Activated CD8-positive, alpha-beta T cell treated with anti-CD3 and anti-CD28 coated beads for 36 hours (primary cell): ENCODE data around the gene SNPH. TPM values are rescaled to one million over a fixed set of nuclear protein-coding genes. Genes with fewer than 3 reads are reported as not detected.

Experiments used
- ATAC-seq: fragments of 200-7000 bp; cut with Tn5 transposase; one replicate; pipeline ENCODE4 v1.10.0; 2021; ENCODE audit warnings: mild to moderate bottlenecking, moderate library complexity
- CTCF ChIA-PET: fragments of 350-600 bp; sonication (Branson Sonifier 250); formaldehyde crosslinking; loops from one replicate; lab custom pipeline; 2021; ENCODE audit warnings: antibody characterized with exemption; lab: Charles Lee
- POLR2A ChIA-PET: fragments of 350-600 bp; sonication (Branson Sonifier 250); formaldehyde crosslinking; loops from one replicate; lab custom pipeline; 2021; ENCODE audit warnings: antibody characterized with exemption; lab: Charles Lee
- DNase-seq: peaks from one replicate; pipeline ENCODE4 v3.0.0-alpha.2; 2020
- H3K27ac Mint-ChIP-seq: one replicate; pipeline ENCODE4 v1.8.0; 2021; ENCODE audit warnings: mild to moderate bottlenecking, mixed read lengths
- H3K27me3 Mint-ChIP-seq: one replicate; pipeline ENCODE4 v1.8.0; 2021; ENCODE audit warnings: mixed read lengths
- H3K36me3 Mint-ChIP-seq: one replicate; pipeline ENCODE4 v1.8.0; 2021; ENCODE audit warnings: low read depth, mixed read lengths
- H3K4me1 Mint-ChIP-seq: one replicate; pipeline ENCODE4 v1.8.0; 2021; ENCODE audit warnings: low read depth, mixed read lengths
- H3K4me3 Mint-ChIP-seq: one replicate; pipeline ENCODE4 v1.8.0; 2021; ENCODE audit warnings: mild to moderate bottlenecking, moderate library complexity, mixed read lengths
- H3K9me3 Mint-ChIP-seq: one replicate; pipeline ENCODE4 v1.8.0; 2021; ENCODE audit warnings: mixed read lengths
- intact Hi-C: fragments of 100-400 bp; cut with micrococcal nuclease; formaldehyde crosslinking; loops from one replicate; pipeline ENCODE4 v1.10.0; 2022
- total RNA-seq, 2 experiments: library from RNA; stranded (reverse); gene quantifications; one replicate each; pipeline ENCODE4 v1.2.3, GENCODE V29; 2021
- TF ChIP-seq, protein P1 (sequence below): fragments of 200-600 bp; IDR thresholded peaks from one replicate; pipeline ENCODE4 v1.8.0; 2022; ENCODE audit warnings: antibody characterized with exemption, mild to moderate bottlenecking

The SNPH gene
- total RNA-seq, 2 experiments from 2014 or later: 3.7 to 4.1 TPM

DNA sequence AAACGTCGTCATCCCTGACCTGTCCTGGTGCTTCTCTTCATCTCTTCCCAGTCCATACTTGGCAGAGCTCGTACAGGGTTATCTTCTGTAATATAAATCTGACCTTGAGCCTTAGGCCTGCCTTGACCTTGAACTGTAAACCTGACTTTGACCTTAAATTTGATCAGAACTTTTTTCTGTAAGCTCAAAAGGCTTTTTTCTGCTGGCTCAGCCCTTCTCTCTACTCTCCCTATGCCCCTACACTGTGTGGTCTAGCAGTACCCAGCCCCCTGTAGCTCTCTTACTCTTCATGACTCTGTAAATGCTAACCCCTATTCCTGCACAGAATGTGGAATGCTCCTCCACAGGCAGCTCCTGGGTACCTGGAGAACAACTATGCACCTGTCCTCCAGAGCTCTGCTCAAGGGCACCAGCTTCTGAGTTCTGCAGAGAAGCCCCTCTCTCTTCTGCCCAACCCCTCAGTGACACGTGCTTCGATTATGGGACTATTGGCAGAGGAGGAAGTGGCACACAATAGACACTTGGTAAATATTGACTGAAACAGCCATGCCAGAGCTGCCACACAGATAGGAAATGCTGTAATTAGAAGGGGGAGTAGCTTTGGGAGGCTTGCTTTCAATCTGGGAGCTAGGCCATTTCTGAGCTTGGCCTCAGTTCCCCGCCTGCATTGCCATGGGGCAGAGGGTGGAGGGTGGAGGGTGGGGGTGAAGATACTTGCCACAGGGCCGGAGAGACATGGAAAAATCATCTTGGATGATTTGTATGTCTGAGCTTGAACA, 15.4 kb downstream of the SNPH start:
- H3K27ac Mint-ChIP-seq: peak overlapping the region; percentile 52
- H3K4me3 Mint-ChIP-seq: no peak overlapping the region
- ChIA-PET CTCF (interaction anchor here (0.7 to 3.1 kb wide), 6 partner anchors 8 to 68 kb away, joined by 3 to 12 read pairs (median 5); partner anchors contain the start of gene SNPH), POLR2A (interaction anchor here (0.7 to 2.5 kb wide), 5 partner anchors 9 to 19 kb away, joined by 3 to 15 read pairs (median 4); partner anchors contain the start of gene SNPH)
- TF ChIP-seq, protein P1, sequence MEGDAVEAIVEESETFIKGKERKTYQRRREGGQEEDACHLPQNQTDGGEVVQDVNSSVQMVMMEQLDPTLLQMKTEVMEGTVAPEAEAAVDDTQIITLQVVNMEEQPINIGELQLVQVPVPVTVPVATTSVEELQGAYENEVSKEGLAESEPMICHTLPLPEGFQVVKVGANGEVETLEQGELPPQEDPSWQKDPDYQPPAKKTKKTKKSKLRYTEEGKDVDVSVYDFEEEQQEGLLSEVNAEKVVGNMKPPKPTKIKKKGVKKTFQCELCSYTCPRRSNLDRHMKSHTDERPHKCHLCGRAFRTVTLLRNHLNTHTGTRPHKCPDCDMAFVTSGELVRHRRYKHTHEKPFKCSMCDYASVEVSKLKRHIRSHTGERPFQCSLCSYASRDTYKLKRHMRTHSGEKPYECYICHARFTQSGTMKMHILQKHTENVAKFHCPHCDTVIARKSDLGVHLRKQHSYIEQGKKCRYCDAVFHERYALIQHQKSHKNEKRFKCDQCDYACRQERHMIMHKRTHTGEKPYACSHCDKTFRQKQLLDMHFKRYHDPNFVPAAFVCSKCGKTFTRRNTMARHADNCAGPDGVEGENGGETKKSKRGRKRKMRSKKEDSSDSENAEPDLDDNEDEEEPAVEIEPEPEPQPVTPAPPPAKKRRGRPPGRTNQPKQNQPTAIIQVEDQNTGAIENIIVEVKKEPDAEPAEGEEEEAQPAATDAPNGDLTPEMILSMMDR: no peak
- no peaks in the 10 kb centered on the region for H3K9me3 Mint-ChIP-seq
- no peak for DNase-seq
- no peaks in the 10 kb centered on the region for H3K27me3 Mint-ChIP-seq
- H3K4me1 Mint-ChIP-seq: peaks cover 49% of the 10 kb centered on the region
- intact Hi-C loops: no loop called here
- no peaks in the 10 kb centered on the region for H3K36me3 Mint-ChIP-seq
- ATAC-seq: no peak

DNA sequence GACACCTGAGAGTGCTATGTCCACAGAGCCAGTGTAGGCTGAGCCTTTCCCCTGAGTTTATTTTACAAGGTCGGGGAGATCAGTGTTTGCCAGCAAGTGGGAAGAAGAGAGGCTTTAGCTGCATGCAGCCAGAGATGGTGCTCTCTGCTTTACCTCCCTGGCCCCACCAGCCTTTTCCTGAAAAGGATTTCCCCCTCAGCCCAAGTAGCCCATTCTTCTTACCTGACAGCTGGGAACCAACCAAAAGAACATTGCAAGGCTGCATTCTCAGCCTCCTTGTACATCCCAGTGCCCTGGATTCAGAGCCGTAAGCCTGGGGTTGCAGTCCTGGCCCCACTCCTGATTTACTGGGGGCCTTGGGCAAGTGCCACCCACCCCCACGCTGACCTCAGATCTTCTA, 16.9 kb downstream of the SNPH start:
- Mint-ChIP-seq H3K36me3 (no peaks in the 10 kb centered on the region), H3K27ac (no peak overlapping the region), H3K27me3 (no peaks in the 10 kb centered on the region), H3K4me1 (peaks cover 61% of the 10 kb centered on the region), H3K4me3 (no peak overlapping the region), H3K9me3 (no peaks in the 10 kb centered on the region)
- ChIA-PET POLR2A (interaction anchor here (1.1 kb wide), 1 partner anchor 17 kb away, joined by 4 read pairs; the partner anchor contains the start of gene SNPH), CTCF (interaction anchor here (1.1 to 3.1 kb wide), 6 partner anchors 16 to 74 kb away, joined by 3 to 12 read pairs (median 4); partner anchors contain the start of gene SNPH)
- ATAC-seq (no peak), DNase-seq (no peak)
- intact Hi-C loops: no loop called here
- TF ChIP-seq, protein P1: no peak

DNA sequence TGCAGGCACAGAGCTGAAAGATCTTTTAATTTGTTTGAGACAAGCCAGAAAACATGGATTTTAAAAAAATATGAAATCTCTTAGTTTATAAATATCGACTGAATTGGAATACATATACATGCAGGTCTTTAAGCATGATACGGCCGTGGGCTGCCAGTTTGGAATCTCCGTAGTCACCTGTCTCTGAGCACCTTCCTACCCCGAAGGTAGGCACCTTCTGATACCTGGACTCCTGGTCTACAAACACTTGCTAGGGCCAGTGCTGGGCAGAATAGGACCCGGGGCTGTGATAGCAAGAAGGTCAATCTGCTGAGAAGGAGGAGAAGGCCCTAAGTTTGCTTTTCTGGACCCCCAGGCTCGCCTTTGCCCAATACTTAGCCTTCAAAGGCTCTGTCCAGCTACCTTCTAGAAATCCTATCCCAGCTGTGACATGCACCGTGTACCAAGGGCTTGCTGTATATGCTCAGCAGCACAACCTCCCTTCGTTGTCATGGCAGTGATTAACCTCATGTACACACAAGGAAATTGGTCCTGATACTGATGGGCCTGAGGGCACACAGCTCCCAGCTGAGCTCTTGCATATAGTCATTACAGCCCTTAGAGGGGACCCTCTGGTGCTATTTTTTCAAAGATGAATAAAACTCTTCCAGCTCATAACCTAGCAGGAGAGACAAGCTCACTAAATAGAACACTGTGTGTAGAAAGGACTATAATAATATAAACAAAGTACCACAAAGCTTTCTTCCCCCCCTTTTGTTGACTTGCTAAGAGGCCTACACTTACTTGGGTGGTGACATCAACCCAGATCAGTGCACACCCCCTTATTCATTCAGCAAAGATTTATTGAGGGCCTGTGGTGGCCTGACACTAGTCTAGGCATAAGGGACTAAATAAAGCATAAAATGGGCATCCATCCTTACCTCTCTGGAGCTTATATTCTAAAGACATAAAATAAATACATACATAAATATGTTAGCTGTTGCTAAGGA, 17.7 kb downstream of the SNPH start:
- H3K9me3 Mint-ChIP-seq: no peaks in the 10 kb centered on the region
- no peak overlapping the region for H3K27ac Mint-ChIP-seq
- H3K27me3 Mint-ChIP-seq: no peaks in the 10 kb centered on the region
- ChIA-PET CTCF (interaction anchor here (1.1 to 3.1 kb wide), 5 partner anchors 15 to 74 kb away, joined by 3 to 12 read pairs (median 3); no protein-coding TSS in a partner anchor), POLR2A (interaction anchor here (0.6 to 1.1 kb wide), 2 partner anchors 9 to 17 kb away, joined by 4 read pairs; partner anchors contain the start of gene SNPH)
- DNase-seq (no peak), ATAC-seq (no peak)
- intact Hi-C loops: no loop called here
- no peaks in the 10 kb centered on the region for H3K36me3 Mint-ChIP-seq
- TF ChIP-seq, protein P1: no peak
- H3K4me3 Mint-ChIP-seq: no peak overlapping the region
- H3K4me1 Mint-ChIP-seq: peaks cover 61% of the 10 kb centered on the region

DNA sequence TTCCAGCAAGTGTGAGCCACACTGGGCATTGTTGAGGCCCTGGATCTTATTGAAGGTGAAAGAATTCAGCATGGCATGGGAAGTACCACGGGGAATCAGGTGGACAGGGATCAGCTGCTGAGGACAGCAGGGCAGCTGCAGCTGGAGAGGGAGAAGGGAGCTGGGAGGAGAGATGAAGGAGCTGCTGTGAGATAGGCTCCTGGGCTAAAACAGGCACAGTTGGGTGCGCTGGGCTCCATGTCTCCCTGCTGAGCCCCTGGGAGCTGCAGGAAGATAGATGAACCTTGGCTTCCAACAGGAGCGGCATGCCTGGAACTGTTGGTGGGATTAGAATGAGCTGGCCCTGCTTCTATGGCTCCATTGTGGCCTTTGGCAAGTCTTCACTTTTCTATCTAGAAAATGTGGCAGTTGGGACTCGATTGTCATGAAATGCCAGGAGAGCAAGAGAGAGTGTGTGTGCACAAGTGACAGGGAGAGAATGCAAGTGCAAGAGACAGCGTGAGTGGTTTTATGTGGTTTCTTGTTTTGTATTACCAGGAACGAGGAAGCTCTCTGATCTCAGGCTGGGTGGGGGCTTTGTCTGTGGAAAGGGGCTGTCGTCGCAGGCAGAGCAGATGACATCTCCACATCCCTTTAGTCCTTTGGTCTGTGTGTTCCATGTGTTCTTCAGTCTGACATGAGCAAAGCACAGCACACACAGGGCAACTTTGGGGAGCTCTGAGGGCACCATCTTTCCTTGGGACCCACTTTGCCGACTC, 20.4 kb downstream of the SNPH start:
- Mint-ChIP-seq H3K36me3 (no peaks in the 10 kb centered on the region), H3K9me3 (no peaks in the 10 kb centered on the region), H3K27me3 (no peaks in the 10 kb centered on the region), H3K27ac (peak overlapping the region; percentile 73), H3K4me3 (peak overlapping the region; percentile 44), H3K4me1 (peaks cover 56% of the 10 kb centered on the region)
- POLR2A ChIA-PET: interaction anchor here (0.7 to 1.8 kb wide), 5 partner anchors 13 to 38 kb away, joined by 3 to 7 read pairs (median 3); partner anchors contain the start of gene SNPH
- peak; percentile 32 for ATAC-seq
- intact Hi-C loops: no loop called here
- no peak for DNase-seq
- CTCF ChIA-PET: interaction anchor here (0.8 to 1.5 kb wide), 4 partner anchors 11 to 491 kb away, joined by 3 to 4 read pairs (median 3); no protein-coding TSS in a partner anchor
- TF ChIP-seq, protein P1: no peak
